NCI-H748 treated with DMSO at 0.1 percent for 48 hours (cell line): ENCODE results near the gene BMPR1A.

Source experiments
- DNase-seq: peaks from one replicate; lab custom pipeline; 2025; lab: John Stamatoyannopoulos, UW

The BMPR1A gene

GRCh38 chr10:86955501-86956194 lies 199.2 kb downstream of the BMPR1A start:
- DNase-seq = no peak

GRCh38 chr10:86956195-86956847 lies 199.9 kb downstream of the BMPR1A start:
- DNase-seq = no peak

GRCh38 chr10:86956848-86957448 lies 200.5 kb downstream of the BMPR1A start:
- DNase-seq = no peak

- no peak for DNase-seq
Measured at GRCh38 chr10:86957471-86958115, 201.2 kb downstream of the BMPR1A start, which contains the start of gene MMRN2. TSS of gene MMRN2 (minus strand) at chr10:86957615. CDS start at chr10:86957541, 74 bp downstream.

GRCh38 chr10:86958116-86958900 lies 201.9 kb downstream of the BMPR1A start, which contains the start of gene SNCG:
TSS of gene SNCG (plus strand) at chr10:86958599. CDS start at chr10:86958698, 99 bp downstream.
- no peak for DNase-seq

- no peak for DNase-seq
Measured at GRCh38 chr10:86958901-86959736, 202.7 kb downstream of the BMPR1A start.

- DNase-seq = no peak
Measured at GRCh38 chr10:86959737-86960002, 203.3 kb downstream of the BMPR1A start.

- no peak for DNase-seq
Measured at GRCh38 chr10:86960003-86960862, 203.8 kb downstream of the BMPR1A start.

GRCh38 chr10:86960863-86961434 lies 204.5 kb downstream of the BMPR1A start:
- DNase-seq = no peak

GRCh38 chr10:86961481-86962091 lies 205.2 kb downstream of the BMPR1A start:
- DNase-seq = no peak

- no peak for DNase-seq
Measured at GRCh38 chr10:86962136-86962980, 205.9 kb downstream of the BMPR1A start.

- DNase-seq = no peak
Measured at GRCh38 chr10:86962981-86963310, 206.5 kb downstream of the BMPR1A start.

- no peak for DNase-seq
Measured at GRCh38 chr10:86963341-86963919, 207.0 kb downstream of the BMPR1A start.

- DNase-seq = no peak
Measured at GRCh38 chr10:86964061-86964846, 207.8 kb downstream of the BMPR1A start.

GRCh38 chr10:86964847-86965190 lies 208.4 kb downstream of the BMPR1A start:
- no peak for DNase-seq

GRCh38 chr10:86965986-86966654 lies 209.7 kb downstream of the BMPR1A start:
- no peak for DNase-seq

- no peak for DNase-seq
Measured at GRCh38 chr10:86967481-86967941, 211.1 kb downstream of the BMPR1A start.
